ENCODE measurements around the gene CALML3. TPM values are rescaled to one million over a fixed set of nuclear protein-coding genes. Genes with fewer than 3 reads are reported as not detected.

CALML3 gene
- total and polyA plus RNA-seq, 2 donors (not counting 3 experiments of a cell fraction or from before 2014, with no cell fraction given), result not detected

- Histone ChIP-seq H4K20me1 (replicated peaks; ENCODE audit: control insufficient read depth, extremely low read depth, insufficient read depth, low read length) (no peaks in the 10 kb centered on the region), H3K4me2 (ENCODE audit: insufficient read depth, low read length) (no peak overlapping the region), H3K9me3 (replicated peaks; ENCODE audit: control insufficient read depth, insufficient read depth, low read length) (no peaks in the 10 kb centered on the region), H3K27me3 (ENCODE audit: control insufficient read depth in 2 of 2, insufficient read depth in 2 of 2, low read length in 2 of 2) (peaks cover 0 to under 1% of the 10 kb centered on the region in 2 experiments), H3K27ac (ENCODE audit: insufficient read depth, low read depth, low read length) (no peak overlapping the region), H3K36me3 (ENCODE audit: control insufficient read depth in 2 of 2, extremely low read depth in 1 of 2, insufficient read depth in 2 of 2, low read length in 2 of 2) (no peaks in the 10 kb centered on the region), H3K9ac (replicated peaks; ENCODE audit: extremely low read depth, insufficient read depth, low read length) (no peak overlapping the region), H2AFZ (ENCODE audit: low read depth, low read length) (no peak overlapping the region), H3K9me1 (replicated peaks; ENCODE audit: control insufficient read depth, extremely low read depth, insufficient read depth, low read length) (no peaks in the 10 kb centered on the region), H3K4me1 (ENCODE audit: control insufficient read depth, extremely low read depth, insufficient read depth, low read length) (no peaks in the 10 kb centered on the region), H3K4me3 (replicated peaks in 1 of 3; ENCODE audit: insufficient read depth in 1 of 3, low read depth in 1 of 3, low read length in 3 of 3) (no peak overlapping the region), H3K79me2 (ENCODE audit: control insufficient read depth, insufficient read depth, low read length) (no peaks in the 10 kb centered on the region)
- DNase-seq (ENCODE audit: low read depth, low spot score) (no peak), FAIRE-seq (no peak)
- dilution Hi-C loops (cut with MboI; ENCODE audit: extremely low pct_ligation_motif_present, low sequenced_read_pairs) (no loop called here), intact Hi-C loops (cut with micrococcal nuclease) (no loop called here)
- ChIA-PET POLR2A (no interaction called here), CTCF (interaction anchor here (1.3 kb wide), 1 partner anchor 8 kb away, joined by 5 read pairs; no protein-coding TSS in a partner anchor)
- BruUV-seq (replicated peaks), result no TSS peak
- no peak for TF ChIP-seq CTCF (IDR thresholded peaks at IDR 0.05; ENCODE audit: extremely low read depth in 1 of 2, insufficient read depth in 1 of 2, low read depth in 1 of 2, low read length in 2 of 2)
- TF ChIP-seq MAX (IDR thresholded peaks at IDR 0.05; ENCODE audit: insufficient read depth, insufficient read length), result no peak
- no peak for TF ChIP-seq MYC (IDR thresholded peaks at IDR 0.05; ENCODE audit: low read depth, low read length)
Measured at GRCh38 chr10:5509691-5510090, 15.1 kb upstream of the CALML3 start.

DNA sequence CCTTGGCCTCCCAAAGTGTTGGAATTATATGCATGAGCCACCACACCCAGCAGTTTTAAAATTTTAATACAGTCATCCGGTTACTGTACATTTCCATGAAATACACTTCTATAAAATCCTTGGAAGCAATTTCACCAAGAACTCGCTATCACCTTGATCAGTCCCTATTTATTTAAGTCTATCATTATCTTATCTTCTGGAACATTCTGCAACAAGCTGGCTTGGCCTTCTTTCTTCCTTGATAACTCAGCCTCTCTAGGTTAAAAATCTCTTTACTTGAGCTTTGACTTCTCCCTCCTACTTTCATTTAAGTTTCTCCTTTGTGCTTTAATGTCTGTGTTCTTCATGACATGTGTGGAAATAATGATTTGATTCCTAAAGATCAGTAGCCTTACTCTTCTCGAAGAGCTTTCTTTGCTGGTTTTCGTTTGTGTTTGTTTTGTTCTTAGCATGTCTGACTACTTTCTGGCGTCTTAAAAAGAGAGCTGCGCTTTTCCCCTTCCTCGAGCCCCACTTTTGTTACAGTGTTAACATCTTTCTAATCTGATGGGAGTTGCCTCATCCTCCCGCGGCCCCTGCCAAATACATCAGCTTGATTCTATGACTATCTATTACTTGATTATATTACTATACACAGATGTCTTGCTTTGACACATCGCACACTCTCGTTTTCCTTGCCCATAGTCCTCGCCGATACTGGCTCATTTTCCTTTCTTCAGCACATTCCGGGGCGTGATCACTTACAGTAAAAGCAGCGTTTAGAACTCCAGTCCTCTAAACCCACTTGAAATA lies 14.3 kb upstream of the CALML3 start:
- H3K27ac ChIP-seq (ENCODE audit: insufficient read depth, low read depth, low read length), result no peak overlapping the region

More for the DNA sequence above, 14.3 kb upstream of the CALML3 start:
- H3K36me3 ChIP-seq (ENCODE audit: control insufficient read depth in 2 of 2, extremely low read depth in 1 of 2, insufficient read depth in 2 of 2, low read length in 2 of 2), result no peaks in the 10 kb centered on the region
- DNase-seq (ENCODE audit: low read depth, low spot score) (no peak), FAIRE-seq (no peak)
- H3K9ac ChIP-seq (replicated peaks; ENCODE audit: extremely low read depth, insufficient read depth, low read length), result no peak overlapping the region
- no peaks in the 10 kb centered on the region for H3K4me1 ChIP-seq (ENCODE audit: control insufficient read depth, extremely low read depth, insufficient read depth, low read length)
- H3K4me2 ChIP-seq (ENCODE audit: insufficient read depth, low read length), result no peak overlapping the region
- H3K27me3 ChIP-seq (ENCODE audit: control insufficient read depth in 2 of 2, insufficient read depth in 2 of 2, low read length in 2 of 2), result no peaks in the 10 kb centered on the region
- BruUV-seq (replicated peaks), result no TSS peak
- H3K4me3 ChIP-seq (replicated peaks in 1 of 3; ENCODE audit: insufficient read depth in 1 of 3, low read depth in 1 of 3, low read length in 3 of 3), result no peak overlapping the region
- intact Hi-C loops (cut with micrococcal nuclease), result no loop called here
- H3K9me3 ChIP-seq (replicated peaks; ENCODE audit: control insufficient read depth, insufficient read depth, low read length), result no peaks in the 10 kb centered on the region
- H2AFZ ChIP-seq (ENCODE audit: low read depth, low read length), result no peak overlapping the region
- no peak for TF ChIP-seq MAX (IDR thresholded peaks at IDR 0.05; ENCODE audit: insufficient read depth, insufficient read length)
- TF ChIP-seq GATA2 (IDR thresholded peaks at IDR 0.05; ENCODE audit: insufficient read depth, insufficient read length, low read depth, low read length), result no peak
- TF ChIP-seq EZH2 (IDR thresholded peaks at IDR 0.05; ENCODE audit: borderline replicate concordance, low read depth, low read length, severe bottlenecking), result no peak
- TF ChIP-seq JUN (IDR thresholded peaks at IDR 0.05; ENCODE audit: borderline replicate concordance, insufficient read depth, insufficient read length, low read depth), result no peak
- TF ChIP-seq CTCF (IDR thresholded peaks at IDR 0.05; ENCODE audit: extremely low read depth in 1 of 2, insufficient read depth in 1 of 2, low read depth in 1 of 2, low read length in 2 of 2), result no peak
- TF ChIP-seq FOS (IDR thresholded peaks at IDR 0.05; ENCODE audit: borderline replicate concordance, insufficient read depth, low read length), result no peak
- TF ChIP-seq POLR2AphosphoS5 (IDR thresholded peaks at IDR 0.05; ENCODE audit: insufficient read depth, low read depth, low read length), result no peak
- no peak for TF ChIP-seq MYC (IDR thresholded peaks at IDR 0.05; ENCODE audit: low read depth, low read length)
- TF ChIP-seq POLR2A (IDR thresholded peaks at IDR 0.05; ENCODE audit: low read depth, low read length), result no peak
- ChIA-PET CTCF (interaction anchor here (1.3 to 1.5 kb wide), 2 partner anchors 9 to 112 kb away, joined by 5 to 8 read pairs; no protein-coding TSS in a partner anchor), POLR2A (no interaction called here)
- dilution Hi-C loops (cut with MboI; ENCODE audit: extremely low pct_ligation_motif_present, low sequenced_read_pairs), result no loop called here
- no peaks in the 10 kb centered on the region for H3K9me1 ChIP-seq (replicated peaks; ENCODE audit: control insufficient read depth, extremely low read depth, insufficient read depth, low read length)
- H3K79me2 ChIP-seq (ENCODE audit: control insufficient read depth, insufficient read depth, low read length), result no peaks in the 10 kb centered on the region
- no peaks in the 10 kb centered on the region for H4K20me1 ChIP-seq (replicated peaks; ENCODE audit: control insufficient read depth, extremely low read depth, insufficient read depth, low read length)
